Measurements from ENCODE around the gene RPS3. TPM values are rescaled to one million over a fixed set of nuclear protein-coding genes. Genes with fewer than 3 reads are reported as not detected.

RPS3 gene
- total and polyA plus RNA-seq, 2 donors (not counting 1 experiment from before 2014, with no cell fraction given), result 3,389 to 3,642 TPM

- Histone ChIP-seq H3K27me3 (replicated peaks in 1 of 4; ENCODE audit: control extremely low read depth in 1 of 4, control insufficient read depth in 3 of 4, insufficient read depth in 4 of 4, low read length in 3 of 4) (peaks cover 0 to 3% (median 1%) of the 10 kb centered on the region in 4 experiments), H3K4me3 (ENCODE audit: control extremely low read depth in 1 of 5, extremely low read depth in 1 of 5, insufficient read depth in 1 of 5, low read depth in 2 of 5, low read length in 4 of 5) (no peak overlapping the region), H3K79me2 (ENCODE audit: control insufficient read depth, insufficient read depth, low read length) (no peaks in the 10 kb centered on the region), H4K20me1 (ENCODE audit: control insufficient read depth, insufficient read depth, low read length, poor library complexity, severe bottlenecking) (no peaks in the 10 kb centered on the region), H3K27ac (ENCODE audit: low read length in 2 of 2) (no peak overlapping the region), H3K9ac (ENCODE audit: low read length) (no peak overlapping the region), H3K9me3 (ENCODE audit: control extremely low read depth in 1 of 3, control insufficient read depth in 2 of 3, insufficient read depth in 1 of 3, low read length in 2 of 3) (no peaks in the 10 kb centered on the region), H3K36me3 (replicated peaks in 1 of 2; ENCODE audit: control extremely low read depth in 1 of 2, control insufficient read depth in 1 of 2, extremely low read depth in 1 of 2, insufficient read depth in 2 of 2, low read length in 1 of 2) (no peaks in the 10 kb centered on the region), H3K4me1 (ENCODE audit: control insufficient read depth in 2 of 2, insufficient read depth in 2 of 2, low read length in 2 of 2) (peaks cover 0 to 2% of the 10 kb centered on the region in 2 donors), H2AFZ (ENCODE audit: insufficient read depth, low read depth, low read length, poor library complexity, severe bottlenecking) (no peak overlapping the region), H3K4me2 (replicated peaks; ENCODE audit: low read depth, low read length, poor library complexity, severe bottlenecking) (no peak overlapping the region)
- 40% methylated on average over 3 of the region's 3 CpGs for WGBS (ENCODE audit: insufficient coverage)
- ATAC-seq (ENCODE audit: low read depth) (no peak), DNase-seq (no peak)
- Mint-ChIP-seq H3K4me3 (no peak overlapping the region), H3K27ac (no peak overlapping the region), H3K4me1 (peaks cover 2% of the 10 kb centered on the region), H3K27me3 (peaks cover 6% of the 10 kb centered on the region), H3K9me3 (ENCODE audit: insufficient read depth) (no peaks in the 10 kb centered on the region)
- CTCF ChIA-PET, result interaction anchor here (1.2 to 13.7 kb wide), 6 partner anchors 11 to 148 kb away, joined by 4 to 347 read pairs (median 11); no protein-coding TSS in a partner anchor
- intact Hi-C loops (cut with micrococcal nuclease), result loop anchor here (5.0 kb wide), 1 partner anchor 241 kb away; no protein-coding TSS in a partner anchor
- POLR2A ChIA-PET, result no interaction called here
- no peak for TF ChIP-seq EZH2 (IDR thresholded peaks at IDR 0.05; ENCODE audit: borderline replicate concordance, insufficient read depth, low read depth, low read length, poor library complexity, severe bottlenecking)
- TF ChIP-seq, protein P1, sequence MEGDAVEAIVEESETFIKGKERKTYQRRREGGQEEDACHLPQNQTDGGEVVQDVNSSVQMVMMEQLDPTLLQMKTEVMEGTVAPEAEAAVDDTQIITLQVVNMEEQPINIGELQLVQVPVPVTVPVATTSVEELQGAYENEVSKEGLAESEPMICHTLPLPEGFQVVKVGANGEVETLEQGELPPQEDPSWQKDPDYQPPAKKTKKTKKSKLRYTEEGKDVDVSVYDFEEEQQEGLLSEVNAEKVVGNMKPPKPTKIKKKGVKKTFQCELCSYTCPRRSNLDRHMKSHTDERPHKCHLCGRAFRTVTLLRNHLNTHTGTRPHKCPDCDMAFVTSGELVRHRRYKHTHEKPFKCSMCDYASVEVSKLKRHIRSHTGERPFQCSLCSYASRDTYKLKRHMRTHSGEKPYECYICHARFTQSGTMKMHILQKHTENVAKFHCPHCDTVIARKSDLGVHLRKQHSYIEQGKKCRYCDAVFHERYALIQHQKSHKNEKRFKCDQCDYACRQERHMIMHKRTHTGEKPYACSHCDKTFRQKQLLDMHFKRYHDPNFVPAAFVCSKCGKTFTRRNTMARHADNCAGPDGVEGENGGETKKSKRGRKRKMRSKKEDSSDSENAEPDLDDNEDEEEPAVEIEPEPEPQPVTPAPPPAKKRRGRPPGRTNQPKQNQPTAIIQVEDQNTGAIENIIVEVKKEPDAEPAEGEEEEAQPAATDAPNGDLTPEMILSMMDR (IDR thresholded peaks at IDR 0.05), result no peak
Measured at GRCh38 chr11:75383246-75383645, 16.1 kb upstream of the RPS3 start.

DNA sequence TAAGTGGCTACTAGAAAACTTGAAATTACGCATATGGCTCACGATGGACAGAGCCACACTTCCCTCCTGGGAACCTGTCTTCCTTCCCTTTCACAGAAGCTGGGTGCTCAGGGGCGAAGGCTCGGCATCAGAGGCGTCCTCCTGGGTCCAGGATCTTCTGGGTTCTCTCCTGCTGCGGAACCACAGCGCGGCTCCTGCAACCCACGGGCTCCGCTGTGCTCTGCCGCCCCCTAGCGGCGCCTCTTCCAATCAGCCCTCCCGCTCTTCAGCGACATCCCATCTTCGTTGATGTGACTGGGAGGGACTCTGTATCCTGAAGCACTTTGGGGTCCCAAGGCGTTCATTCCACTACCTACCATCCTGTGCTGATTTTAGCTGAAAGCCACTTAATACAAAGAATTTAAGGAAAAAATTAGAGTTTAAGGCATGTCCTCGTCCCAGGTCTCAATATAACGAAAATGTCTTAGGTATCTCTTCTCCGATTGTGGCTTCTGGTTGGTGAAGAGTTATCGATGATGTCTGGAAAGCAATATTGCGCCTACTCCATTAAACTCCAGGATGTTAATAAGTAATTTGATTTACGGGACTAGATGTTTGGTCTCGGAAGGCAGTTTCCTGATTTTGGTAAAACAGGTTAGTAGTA, 14.8 kb upstream of the RPS3 start:
- peak; percentile 67 for ATAC-seq (ENCODE audit: low read depth)
- Mint-ChIP-seq H3K9me3 (ENCODE audit: insufficient read depth) (no peaks in the 10 kb centered on the region), H3K27ac (no peak overlapping the region), H3K4me3 (no peak overlapping the region), H3K4me1 (peaks cover 2% of the 10 kb centered on the region), H3K27me3 (peaks cover 6% of the 10 kb centered on the region)
- Histone ChIP-seq H3K79me2 (ENCODE audit: control insufficient read depth, insufficient read depth, low read length) (no peaks in the 10 kb centered on the region), H3K27me3 (replicated peaks in 1 of 4; ENCODE audit: control extremely low read depth in 1 of 4, control insufficient read depth in 3 of 4, insufficient read depth in 4 of 4, low read length in 3 of 4) (peaks cover 0 to 10% (median 2%) of the 10 kb centered on the region in 4 experiments), H3K4me1 (ENCODE audit: control insufficient read depth in 2 of 2, insufficient read depth in 2 of 2, low read length in 2 of 2) (peaks cover 4 to 6% of the 10 kb centered on the region in 2 donors), H3K36me3 (replicated peaks in 1 of 2; ENCODE audit: control extremely low read depth in 1 of 2, control insufficient read depth in 1 of 2, extremely low read depth in 1 of 2, insufficient read depth in 2 of 2, low read length in 1 of 2) (no peaks in the 10 kb centered on the region), H3K4me2 (replicated peaks; ENCODE audit: low read depth, low read length, poor library complexity, severe bottlenecking) (peak overlapping the region; percentile 18), H4K20me1 (ENCODE audit: control insufficient read depth, insufficient read depth, low read length, poor library complexity, severe bottlenecking) (no peaks in the 10 kb centered on the region), H2AFZ (ENCODE audit: insufficient read depth, low read depth, low read length, poor library complexity, severe bottlenecking) (peak overlapping the region; percentile 23), H3K9me3 (ENCODE audit: control extremely low read depth in 1 of 3, control insufficient read depth in 2 of 3, insufficient read depth in 1 of 3, low read length in 2 of 3) (no peaks in the 10 kb centered on the region), H3K9ac (ENCODE audit: low read length) (no peak overlapping the region), H3K27ac (ENCODE audit: low read length in 2 of 2) (no peak overlapping the region), H3K4me3 (ENCODE audit: control extremely low read depth in 1 of 5, extremely low read depth in 1 of 5, insufficient read depth in 1 of 5, low read depth in 2 of 5, low read length in 4 of 5) (no peak overlapping the region)
- intact Hi-C loops (cut with micrococcal nuclease), result loop anchor here (1.0 to 5.0 kb wide), 2 partner anchors 56 to 242 kb away; no protein-coding TSS in a partner anchor
- 0% methylated on average over 6 of the region's 24 CpGs for WGBS (ENCODE audit: insufficient coverage)
- TF ChIP-seq EZH2 (IDR thresholded peaks at IDR 0.05; ENCODE audit: borderline replicate concordance, insufficient read depth, low read depth, low read length, poor library complexity, severe bottlenecking), result no peak
- TF ChIP-seq, protein P1 (IDR thresholded peaks at IDR 0.05), result peak; percentile 98
- DNase-seq, result peak; percentile 86
- POLR2A ChIA-PET, result no interaction called here
- CTCF ChIA-PET, result interaction anchor here (0.7 to 13.7 kb wide), 25 partner anchors 8 to 375 kb away, joined by 3 to 347 read pairs (median 3); partner anchors contain the start of gene GDPD5
